ENCODE data around the gene MAP4K4. TPM values are rescaled to one million over a fixed set of nuclear protein-coding genes. Genes with fewer than 3 reads are reported as not detected.

The MAP4K4 gene
- total RNA-seq, 2 experiments from 2014 or later, result 67.2 to 181 TPM

DNA sequence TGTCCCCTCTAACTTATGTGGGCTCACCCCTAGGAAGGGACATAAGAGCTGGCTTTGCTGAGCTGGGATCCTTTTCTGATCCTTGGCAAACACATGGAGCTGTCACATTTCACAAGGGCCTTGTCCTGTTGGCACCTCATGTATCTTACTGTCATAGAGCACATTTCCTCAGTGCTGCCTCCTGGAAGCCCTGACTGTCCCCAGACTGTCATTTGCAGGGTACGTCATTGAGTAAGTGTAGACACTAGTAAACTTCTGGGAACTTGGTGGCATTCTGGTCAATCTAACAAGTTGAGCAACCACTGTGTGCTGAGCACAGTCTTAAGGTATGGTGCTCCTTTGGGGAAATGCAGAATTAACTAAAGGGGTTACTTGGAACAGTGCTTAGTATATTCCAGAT lies 199.8 kb downstream of the MAP4K4 start:
- Histone ChIP-seq H3K4me1 (ENCODE audit: insufficient read depth, low read length, poor library complexity, severe bottlenecking) (no peaks in the 10 kb centered on the region), H3K4me2 (ENCODE audit: low read length) (no peak overlapping the region), H4K20me1 (ENCODE audit: insufficient read depth, low read length) (no peaks in the 10 kb centered on the region), H3K36me3 (ENCODE audit: insufficient read depth, low read length) (peaks cover 16% of the 10 kb centered on the region), H3K9me2 (ENCODE audit: insufficient read depth, low read length) (no peaks in the 10 kb centered on the region), H3K79me2 (ENCODE audit: insufficient read depth, low read depth, low read length) (no peaks in the 10 kb centered on the region), H2AFZ (ENCODE audit: low read length) (no peak overlapping the region), H3K9me3 (ENCODE audit: low read length) (no peaks in the 10 kb centered on the region), H3K4me3 (ENCODE audit: low read depth, low read length, poor library complexity, severe bottlenecking) (no peak overlapping the region), H3K27ac (ENCODE audit: low read depth, low read length, poor library complexity, severe bottlenecking) (no peak overlapping the region)
- POLR2A ChIA-PET, result no interaction called here
- intact Hi-C loops (cut with micrococcal nuclease; ENCODE audit: unreplicated experiment), result no loop called here
- DNase-seq (ENCODE audit: low spot score), result no peak
- CTCF ChIA-PET (ENCODE audit: unreplicated experiment), result no interaction called here
- TF ChIP-seq, protein P1, sequence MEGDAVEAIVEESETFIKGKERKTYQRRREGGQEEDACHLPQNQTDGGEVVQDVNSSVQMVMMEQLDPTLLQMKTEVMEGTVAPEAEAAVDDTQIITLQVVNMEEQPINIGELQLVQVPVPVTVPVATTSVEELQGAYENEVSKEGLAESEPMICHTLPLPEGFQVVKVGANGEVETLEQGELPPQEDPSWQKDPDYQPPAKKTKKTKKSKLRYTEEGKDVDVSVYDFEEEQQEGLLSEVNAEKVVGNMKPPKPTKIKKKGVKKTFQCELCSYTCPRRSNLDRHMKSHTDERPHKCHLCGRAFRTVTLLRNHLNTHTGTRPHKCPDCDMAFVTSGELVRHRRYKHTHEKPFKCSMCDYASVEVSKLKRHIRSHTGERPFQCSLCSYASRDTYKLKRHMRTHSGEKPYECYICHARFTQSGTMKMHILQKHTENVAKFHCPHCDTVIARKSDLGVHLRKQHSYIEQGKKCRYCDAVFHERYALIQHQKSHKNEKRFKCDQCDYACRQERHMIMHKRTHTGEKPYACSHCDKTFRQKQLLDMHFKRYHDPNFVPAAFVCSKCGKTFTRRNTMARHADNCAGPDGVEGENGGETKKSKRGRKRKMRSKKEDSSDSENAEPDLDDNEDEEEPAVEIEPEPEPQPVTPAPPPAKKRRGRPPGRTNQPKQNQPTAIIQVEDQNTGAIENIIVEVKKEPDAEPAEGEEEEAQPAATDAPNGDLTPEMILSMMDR (conservative IDR thresholded peaks at IDR 0.05; ENCODE audit: low read length), result no peak
- no peak for TF ChIP-seq EZH2phosphoT487 (IDR thresholded peaks at IDR 0.05; ENCODE audit: borderline replicate concordance, low read depth, low read length)
- no TSS peak for BruUV-seq (replicated peaks)

DNA sequence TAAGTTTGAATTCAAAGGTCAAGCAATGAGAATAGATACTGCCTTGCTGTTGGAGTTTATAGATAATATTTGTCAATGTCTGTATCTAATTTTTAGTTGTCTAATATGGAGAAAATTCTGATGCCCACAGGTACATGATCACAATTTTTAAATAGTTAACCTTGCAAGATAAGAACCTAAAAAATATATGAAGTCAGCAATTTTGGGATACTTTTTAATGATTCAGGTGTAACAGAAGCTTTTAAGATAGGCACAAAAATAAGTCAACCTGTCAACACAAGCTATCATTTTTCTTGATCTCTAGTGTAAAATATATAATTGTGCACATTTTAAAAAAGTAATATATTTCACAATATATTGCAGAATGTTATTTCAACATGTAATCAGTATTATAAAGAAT lies 201.8 kb downstream of the MAP4K4 start:
- H3K9me3 ChIP-seq (ENCODE audit: low read length), result no peaks in the 10 kb centered on the region
- no peaks in the 10 kb centered on the region for H4K20me1 ChIP-seq (ENCODE audit: insufficient read depth, low read length)
- H3K4me1 ChIP-seq (ENCODE audit: insufficient read depth, low read length, poor library complexity, severe bottlenecking), result no peaks in the 10 kb centered on the region
- intact Hi-C loops (cut with micrococcal nuclease; ENCODE audit: unreplicated experiment), result no loop called here
- H2AFZ ChIP-seq (ENCODE audit: low read length), result no peak overlapping the region
- H3K27ac ChIP-seq (ENCODE audit: low read depth, low read length, poor library complexity, severe bottlenecking), result no peak overlapping the region
- no peaks in the 10 kb centered on the region; the same call in 1 of the 2 replicates for H3K36me3 ChIP-seq (ENCODE audit: insufficient read depth, low read length)
- H3K4me3 ChIP-seq (ENCODE audit: low read depth, low read length, poor library complexity, severe bottlenecking), result no peak overlapping the region
- ChIA-PET POLR2A (no interaction called here), CTCF (ENCODE audit: unreplicated experiment) (no interaction called here)
- no peak for DNase-seq (ENCODE audit: low spot score)
- no peaks in the 10 kb centered on the region for H3K79me2 ChIP-seq (ENCODE audit: insufficient read depth, low read depth, low read length)
- H3K4me2 ChIP-seq (ENCODE audit: low read length), result no peak overlapping the region
- no peaks in the 10 kb centered on the region for H3K9me2 ChIP-seq (ENCODE audit: insufficient read depth, low read length)
- BruUV-seq (replicated peaks), result no TSS peak
- TF ChIP-seq, protein P1 (conservative IDR thresholded peaks at IDR 0.05; ENCODE audit: low read length), result no peak
- no peak for TF ChIP-seq EZH2phosphoT487 (IDR thresholded peaks at IDR 0.05; ENCODE audit: borderline replicate concordance, low read depth, low read length)

DNA sequence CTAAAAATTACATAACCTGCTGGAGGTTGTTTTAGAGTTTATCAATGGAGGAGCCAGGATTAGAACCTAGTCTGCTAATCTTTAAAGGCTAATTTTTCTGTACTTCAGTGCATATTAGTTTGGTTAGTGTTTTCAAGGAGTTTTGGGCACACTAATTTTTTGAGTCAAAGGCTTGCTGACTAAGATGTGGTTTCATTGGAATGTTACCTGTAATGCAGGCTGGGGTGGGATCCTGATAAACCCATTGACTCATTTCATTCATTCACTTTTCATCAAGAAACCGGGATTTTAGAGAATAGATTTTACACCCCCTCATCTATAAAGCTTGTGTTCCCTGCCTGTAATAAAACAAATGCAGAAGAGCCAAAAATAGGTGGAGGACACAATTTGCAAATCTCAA lies 202.4 kb downstream of the MAP4K4 start:
- BruUV-seq (replicated peaks), result no TSS peak
- Histone ChIP-seq H4K20me1 (ENCODE audit: insufficient read depth, low read length) (no peaks in the 10 kb centered on the region), H3K79me2 (ENCODE audit: insufficient read depth, low read depth, low read length) (no peaks in the 10 kb centered on the region), H3K4me1 (ENCODE audit: insufficient read depth, low read length, poor library complexity, severe bottlenecking) (no peaks in the 10 kb centered on the region), H3K9me3 (ENCODE audit: low read length) (no peaks in the 10 kb centered on the region), H3K36me3 (ENCODE audit: insufficient read depth, low read length) (no peaks in the 10 kb centered on the region; the same call in 1 of the 2 replicates), H2AFZ (ENCODE audit: low read length) (no peak overlapping the region), H3K4me3 (ENCODE audit: low read depth, low read length, poor library complexity, severe bottlenecking) (no peak overlapping the region), H3K9me2 (ENCODE audit: insufficient read depth, low read length) (no peaks in the 10 kb centered on the region), H3K4me2 (ENCODE audit: low read length) (no peak overlapping the region), H3K27ac (ENCODE audit: low read depth, low read length, poor library complexity, severe bottlenecking) (no peak overlapping the region)
- ChIA-PET POLR2A (interaction anchor here (0.6 to 1.1 kb wide), 2 partner anchors 42 to 510 kb away, joined by 3 to 4 read pairs; no protein-coding TSS in a partner anchor), CTCF (ENCODE audit: unreplicated experiment) (no interaction called here)
- no peak for DNase-seq (ENCODE audit: low spot score)
- intact Hi-C loops (cut with micrococcal nuclease; ENCODE audit: unreplicated experiment), result no loop called here
- TF ChIP-seq EZH2phosphoT487 (IDR thresholded peaks at IDR 0.05; ENCODE audit: borderline replicate concordance, low read depth, low read length), result no peak
- TF ChIP-seq, protein P1 (conservative IDR thresholded peaks at IDR 0.05; ENCODE audit: low read length), result no peak
